Measurements from ENCODE around the gene CHMP1B. TPM values are rescaled to one million over a fixed set of nuclear protein-coding genes. Genes with fewer than 3 reads are reported as not detected.

The CHMP1B gene
- 115 and 150 TPM in 2 replicates for total RNA-seq

GRCh38 chr18:11851146-11851805 lies at the start of gene CHMP1B:
CHMP1B (plus strand) TSS chr18:11851413; CDS start chr18:11851512, 99 bp downstream.

Other genes starting within 250 kb of the CHMP1B start
- not detected in 2 replicates for gene SLC35G4, start 241.8 kb upstream of the CHMP1B start, total RNA-seq
- gene GNAL, start 162.1 kb upstream of the CHMP1B start, total RNA-seq = 7.1 and 9.6 TPM in 2 replicates
- 45.9 and 52.1 TPM in 2 replicates for gene MPPE1, start 56.9 kb downstream of the CHMP1B start, total RNA-seq
- 20.5 and 23.1 TPM in 2 replicates for gene IMPA2, start 130.1 kb downstream of the CHMP1B start, total RNA-seq
- not detected in 2 replicates for gene ANKRD62, start 242.4 kb downstream of the CHMP1B start, total RNA-seq